Measurements from ENCODE around the gene EPC2. TPM values are rescaled to one million over a fixed set of nuclear protein-coding genes. Genes with fewer than 3 reads are reported as not detected.

Gene EPC2
- total RNA-seq, 2 experiments from 2014 or later = 39.2 to 45.2 TPM

GRCh38 chr2:148701039-148701438, 56.5 kb downstream of the EPC2 start:
- peaks cover 18% of the 10 kb centered on the region for H3K9me3 Mint-ChIP-seq
- H3K27ac Mint-ChIP-seq = no peak overlapping the region
- ATAC-seq (ENCODE audit: low read depth) = no peak
- POLR2A ChIA-PET = no interaction called here
- DNase-seq = no peak
- no peaks in the 10 kb centered on the region for H3K4me1 Mint-ChIP-seq
- no peaks in the 10 kb centered on the region for H3K27me3 Mint-ChIP-seq
- peaks cover 62% of the 10 kb centered on the region for H3K36me3 Mint-ChIP-seq
- no peak overlapping the region for H3K4me3 Mint-ChIP-seq

DNA sequence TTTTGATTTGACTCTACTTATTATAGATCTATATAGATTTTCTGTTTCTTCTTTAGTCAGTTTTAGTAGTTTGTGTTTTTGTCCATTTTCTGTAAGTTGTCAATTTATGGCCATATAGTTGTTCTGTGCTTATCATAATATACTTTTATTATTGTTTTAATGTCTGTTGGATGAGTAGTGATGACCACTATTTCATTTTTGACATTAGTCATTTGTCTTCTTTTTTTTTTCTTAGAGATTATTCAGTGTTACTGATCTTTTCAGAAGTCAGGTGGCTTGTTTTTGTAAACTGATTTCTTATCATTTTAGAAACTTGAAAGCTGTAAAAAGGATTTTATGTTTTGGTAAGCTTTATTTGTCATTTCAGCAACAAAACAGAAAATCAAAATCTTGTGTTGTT, 57.3 kb downstream of the EPC2 start:
- no peak overlapping the region for H3K4me3 Mint-ChIP-seq
- ATAC-seq (ENCODE audit: low read depth) (no peak), DNase-seq (no peak)
- H3K27ac Mint-ChIP-seq = no peak overlapping the region
- H3K9me3 Mint-ChIP-seq = peaks cover 22% of the 10 kb centered on the region
- H3K27me3 Mint-ChIP-seq = no peaks in the 10 kb centered on the region
- H3K4me1 Mint-ChIP-seq = no peaks in the 10 kb centered on the region
- POLR2A ChIA-PET = interaction anchor here (0.6 kb wide), 1 partner anchor 377 kb away, joined by 3 read pairs; no protein-coding TSS in a partner anchor
- peaks cover 64% of the 10 kb centered on the region for H3K36me3 Mint-ChIP-seq

DNA sequence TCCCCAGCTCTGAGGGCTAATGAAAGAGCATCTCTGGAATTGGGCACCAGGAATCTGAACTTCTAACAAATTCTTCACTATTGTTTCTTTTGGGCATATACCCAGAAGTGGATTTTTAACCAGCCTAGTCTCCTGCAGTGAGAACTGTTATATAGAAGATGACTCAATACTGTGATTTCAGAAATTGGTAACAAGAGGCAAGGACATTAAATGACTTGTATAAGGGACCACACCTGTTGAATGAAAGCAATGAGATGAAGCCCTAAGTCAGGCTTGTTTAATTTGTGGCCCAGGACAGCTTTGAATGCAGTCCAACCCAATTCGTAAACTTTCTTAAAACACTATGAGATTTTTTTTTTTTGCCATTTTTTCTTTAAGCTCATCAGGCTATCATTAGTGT, 57.9 kb downstream of the EPC2 start:
- Mint-ChIP-seq H3K27me3 (no peaks in the 10 kb centered on the region), H3K4me1 (no peaks in the 10 kb centered on the region), H3K4me3 (no peak overlapping the region), H3K9me3 (peaks cover 22% of the 10 kb centered on the region), H3K27ac (no peak overlapping the region), H3K36me3 (peaks cover 63% of the 10 kb centered on the region)
- POLR2A ChIA-PET = no interaction called here
- ATAC-seq (ENCODE audit: low read depth) (no peak), DNase-seq (no peak)

DNA sequence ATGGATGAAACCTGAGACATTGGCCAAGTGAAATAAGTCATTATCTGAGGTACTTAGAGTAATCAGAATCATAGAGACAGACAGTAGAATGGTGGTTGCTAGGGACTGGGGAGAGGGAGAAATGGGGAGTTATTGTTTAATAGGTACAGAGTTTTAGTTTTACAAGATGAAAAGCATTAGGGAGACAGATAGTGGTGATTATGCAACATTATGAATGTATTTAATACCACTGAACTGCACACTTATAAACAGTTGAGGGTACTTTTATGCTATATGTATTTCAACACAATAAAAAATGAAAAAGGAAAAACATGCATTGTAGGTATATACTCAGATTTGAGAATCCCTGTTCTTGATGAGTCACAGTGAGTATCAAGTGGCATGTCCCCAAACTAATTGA, 59.7 kb downstream of the EPC2 start:
- Mint-ChIP-seq H3K36me3 (peaks cover 65% of the 10 kb centered on the region), H3K4me3 (no peak overlapping the region), H3K4me1 (no peaks in the 10 kb centered on the region), H3K27me3 (no peaks in the 10 kb centered on the region), H3K27ac (no peak overlapping the region), H3K9me3 (peaks cover 29% of the 10 kb centered on the region)
- ATAC-seq (ENCODE audit: low read depth) (no peak), DNase-seq (no peak)
- POLR2A ChIA-PET = no interaction called here

GRCh38 chr2:148716378-148716920, 71.9 kb downstream of the EPC2 start:
- no peak for ATAC-seq (ENCODE audit: low read depth)
- H3K27me3 Mint-ChIP-seq = no peaks in the 10 kb centered on the region
- POLR2A ChIA-PET = no interaction called here
- peaks cover 57% of the 10 kb centered on the region for H3K36me3 Mint-ChIP-seq
- peaks cover 18% of the 10 kb centered on the region for H3K4me1 Mint-ChIP-seq
- H3K9me3 Mint-ChIP-seq = peaks cover 19% of the 10 kb centered on the region
- DNase-seq = no peak
- no peak overlapping the region for H3K4me3 Mint-ChIP-seq
- H3K27ac Mint-ChIP-seq = no peak overlapping the region

DNA sequence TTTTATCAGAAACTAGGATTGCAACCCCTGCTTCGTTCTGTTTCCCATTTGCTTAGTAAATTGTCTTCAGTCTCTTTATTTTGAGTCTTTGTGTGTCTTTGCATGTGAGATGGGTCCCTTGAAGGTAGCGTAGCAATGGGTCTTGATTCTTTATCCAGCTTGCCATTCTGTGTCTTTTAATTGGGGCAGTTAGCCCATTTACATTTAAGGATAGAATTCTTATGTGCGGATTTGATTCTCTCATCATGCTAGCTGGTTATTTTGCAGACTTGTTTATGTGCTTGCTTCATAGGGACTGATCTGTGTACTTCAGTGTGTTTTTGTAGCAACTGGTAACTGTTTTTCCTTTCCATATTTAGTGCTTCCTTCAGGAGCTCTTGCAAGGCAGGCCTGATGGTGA, 73.5 kb downstream of the EPC2 start:
- POLR2A ChIA-PET = no interaction called here

DNA sequence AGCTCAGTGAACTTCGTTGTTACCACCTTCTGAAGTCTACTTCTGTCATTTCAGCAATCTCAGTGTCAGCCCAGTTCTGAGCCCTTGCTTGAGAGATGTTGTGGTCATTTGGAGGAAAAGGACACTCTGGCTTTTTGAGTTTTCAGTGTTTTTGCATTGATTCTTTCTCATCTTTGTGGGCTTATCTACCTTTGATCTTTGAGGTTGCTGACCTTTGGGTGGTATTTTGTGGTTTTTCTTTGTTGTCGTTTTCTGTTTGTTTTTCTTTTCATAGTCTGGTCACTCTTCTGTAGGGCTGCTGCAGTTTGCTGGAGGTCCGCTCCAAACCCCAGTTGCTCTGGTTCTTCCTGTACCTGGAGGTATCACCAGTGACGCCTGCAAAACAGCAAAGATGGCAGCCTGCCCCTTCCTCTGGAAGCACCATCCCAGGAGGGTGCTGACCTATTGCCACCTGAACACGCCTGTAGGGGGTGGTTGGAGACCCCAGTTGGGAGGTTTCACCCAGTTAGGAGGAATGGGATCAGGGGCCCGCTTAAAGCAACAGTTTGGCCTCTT, 74.7 kb downstream of the EPC2 start:
- DNase-seq = no peak
- no peak overlapping the region for H3K4me3 Mint-ChIP-seq
- peaks cover 56% of the 10 kb centered on the region for H3K36me3 Mint-ChIP-seq
- POLR2A ChIA-PET = no interaction called here
- no peak for ATAC-seq (ENCODE audit: low read depth)
- peaks cover 26% of the 10 kb centered on the region for H3K4me1 Mint-ChIP-seq
- no peak overlapping the region for H3K27ac Mint-ChIP-seq
- H3K9me3 Mint-ChIP-seq = peaks cover 19% of the 10 kb centered on the region
- no peaks in the 10 kb centered on the region for H3K27me3 Mint-ChIP-seq

More for the DNA sequence above, 73.5 kb downstream of the EPC2 start:
- Mint-ChIP-seq H3K4me1 (peaks cover 24% of the 10 kb centered on the region), H3K36me3 (peaks cover 57% of the 10 kb centered on the region), H3K9me3 (peaks cover 19% of the 10 kb centered on the region), H3K4me3 (no peak overlapping the region), H3K27ac (peak overlapping the region; percentile 26), H3K27me3 (no peaks in the 10 kb centered on the region)
- no peak for ATAC-seq (ENCODE audit: low read depth)
- no peak for DNase-seq

GRCh38 chr2:148719941-148720436, 75.4 kb downstream of the EPC2 start:
- peaks cover 19% of the 10 kb centered on the region for H3K9me3 Mint-ChIP-seq
- no peak overlapping the region for H3K4me3 Mint-ChIP-seq
- peaks cover 30% of the 10 kb centered on the region for H3K4me1 Mint-ChIP-seq
- H3K36me3 Mint-ChIP-seq = peaks cover 52% of the 10 kb centered on the region
- no peak for DNase-seq
- no peak for ATAC-seq (ENCODE audit: low read depth)
- no peaks in the 10 kb centered on the region for H3K27me3 Mint-ChIP-seq
- POLR2A ChIA-PET = no interaction called here
- no peak overlapping the region for H3K27ac Mint-ChIP-seq

- Mint-ChIP-seq H3K27ac (no peak overlapping the region), H3K9me3 (peaks cover 16% of the 10 kb centered on the region), H3K4me3 (no peak overlapping the region), H3K36me3 (peaks cover 46% of the 10 kb centered on the region), H3K4me1 (peaks cover 35% of the 10 kb centered on the region), H3K27me3 (no peaks in the 10 kb centered on the region)
- no peak for DNase-seq
- ATAC-seq (ENCODE audit: low read depth) = no peak
- POLR2A ChIA-PET = no interaction called here
Observed at GRCh38 chr2:148720501-148721001, 76.0 kb downstream of the EPC2 start.

DNA sequence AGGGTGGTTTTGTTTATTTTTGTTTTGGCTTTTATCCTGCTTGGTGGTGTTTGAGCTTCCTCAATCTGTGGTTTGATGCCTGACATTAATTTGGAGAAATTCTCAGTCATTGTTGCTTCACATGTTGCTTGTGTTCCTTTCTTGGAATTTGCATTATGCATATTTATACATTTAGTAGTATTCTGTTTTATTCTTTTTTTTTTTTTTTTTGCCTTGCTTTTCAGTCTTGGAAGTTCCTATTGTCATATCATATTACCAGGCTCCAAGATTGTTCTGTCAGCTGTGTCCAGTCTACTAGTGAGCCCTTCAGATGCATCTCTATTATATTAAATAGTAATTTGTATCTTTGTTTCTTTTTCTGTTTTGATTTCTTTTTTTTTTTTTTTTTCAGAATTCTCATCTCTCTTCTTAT, 77.0 kb downstream of the EPC2 start:
- POLR2A ChIA-PET = no interaction called here
- no peak for ATAC-seq (ENCODE audit: low read depth)

GRCh38 chr2:148721991-148722777, 77.6 kb downstream of the EPC2 start:
- Mint-ChIP-seq H3K27ac (no peak overlapping the region), H3K9me3 (peaks cover 8% of the 10 kb centered on the region), H3K4me1 (peaks cover 43% of the 10 kb centered on the region), H3K36me3 (peaks cover 35% of the 10 kb centered on the region), H3K4me3 (no peak overlapping the region), H3K27me3 (no peaks in the 10 kb centered on the region)
- DNase-seq (no peak), ATAC-seq (ENCODE audit: low read depth) (no peak)
- POLR2A ChIA-PET = no interaction called here

More for the DNA sequence above, 77.0 kb downstream of the EPC2 start:
- Mint-ChIP-seq H3K9me3 (peaks cover 11% of the 10 kb centered on the region), H3K36me3 (peaks cover 37% of the 10 kb centered on the region), H3K4me3 (no peak overlapping the region), H3K4me1 (peaks cover 42% of the 10 kb centered on the region), H3K27ac (no peak overlapping the region), H3K27me3 (no peaks in the 10 kb centered on the region)
- no peak for DNase-seq

- Mint-ChIP-seq H3K4me3 (no peak overlapping the region), H3K27ac (no peak overlapping the region), H3K4me1 (peaks cover 31% of the 10 kb centered on the region), H3K36me3 (peaks cover 19% of the 10 kb centered on the region), H3K9me3 (peaks cover 2% of the 10 kb centered on the region), H3K27me3 (no peaks in the 10 kb centered on the region)
- DNase-seq = no peak
- no peak for ATAC-seq (ENCODE audit: low read depth)
- POLR2A ChIA-PET = no interaction called here
Observed at GRCh38 chr2:148725564-148725963, 81.0 kb downstream of the EPC2 start.

DNA sequence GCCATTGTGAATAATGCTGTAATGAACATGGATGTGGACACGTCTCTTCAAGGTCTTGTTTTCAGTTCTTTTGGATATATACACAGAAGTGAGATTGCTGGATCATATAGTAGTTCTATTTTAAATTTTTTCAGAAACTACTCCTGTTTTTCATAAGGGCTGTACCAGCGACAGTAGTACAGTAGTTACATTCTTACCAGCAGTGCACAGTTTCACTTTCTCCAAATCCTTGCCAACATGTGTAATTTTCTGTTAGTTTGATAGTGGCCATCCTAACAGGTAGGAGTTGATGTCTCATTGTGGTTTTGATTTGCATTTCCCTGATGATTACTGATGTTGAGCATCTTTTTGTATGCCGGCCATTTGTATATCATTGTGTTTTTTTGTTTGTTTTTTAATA, 81.7 kb downstream of the EPC2 start:
- POLR2A ChIA-PET = no interaction called here
- ATAC-seq (ENCODE audit: low read depth) (no peak), DNase-seq (no peak)
- H3K27me3 Mint-ChIP-seq = no peaks in the 10 kb centered on the region
- no peak overlapping the region for H3K4me3 Mint-ChIP-seq
- no peak overlapping the region for H3K27ac Mint-ChIP-seq
- peaks cover 18% of the 10 kb centered on the region for H3K36me3 Mint-ChIP-seq
- H3K4me1 Mint-ChIP-seq = peaks cover 29% of the 10 kb centered on the region
- H3K9me3 Mint-ChIP-seq = peaks cover 2% of the 10 kb centered on the region

GRCh38 chr2:148730085-148730484, 85.5 kb downstream of the EPC2 start:
- Mint-ChIP-seq H3K27me3 (no peaks in the 10 kb centered on the region), H3K4me3 (no peak overlapping the region), H3K36me3 (peaks cover 11% of the 10 kb centered on the region), H3K27ac (no peak overlapping the region), H3K4me1 (peaks cover 16% of the 10 kb centered on the region), H3K9me3 (peaks cover 2% of the 10 kb centered on the region)
- POLR2A ChIA-PET = no interaction called here
- ATAC-seq (ENCODE audit: low read depth) (no peak), DNase-seq (no peak)
